Right forelimb (tissue), 1 donor: ENCODE data around the gene FBXO31.
"Not testable (repeated sequence)": the region's sequence is repeated elsewhere in the genome, so short reads cannot be mapped to it uniquely, and the experiment has no call there.

Experiments
- DNase-seq: peaks from one replicate; pipeline ENCODE4 v3.0.0-alpha.2; 2018

Gene FBXO31

GRCh38 chr16:87342978-87343752 lies 40.4 kb downstream of the FBXO31 start:
- no peak for DNase-seq

DNA sequence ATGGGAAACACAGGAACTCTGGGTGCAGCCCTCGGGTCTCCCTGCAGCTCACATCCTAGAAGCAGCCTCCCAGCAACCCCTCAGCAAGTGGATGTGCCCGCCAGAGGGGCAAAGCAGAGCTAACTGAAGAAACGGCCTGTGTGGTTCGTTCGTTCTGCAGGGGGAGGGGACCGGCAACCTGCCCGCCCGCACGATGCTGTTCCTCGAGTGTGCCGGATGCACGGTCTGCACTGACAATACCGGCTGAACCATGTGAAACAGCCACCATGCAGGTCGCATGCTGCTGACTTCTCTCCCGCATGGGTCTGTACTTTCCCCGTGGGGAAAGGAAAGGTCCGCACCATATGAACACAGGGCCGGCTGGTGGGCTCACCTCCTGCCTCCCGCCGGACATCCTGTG lies 41.1 kb downstream of the FBXO31 start:
- DNase-seq, result no peak

GRCh38 chr16:87340198-87340597 lies 43.4 kb downstream of the FBXO31 start:
- no peak for DNase-seq

DNA sequence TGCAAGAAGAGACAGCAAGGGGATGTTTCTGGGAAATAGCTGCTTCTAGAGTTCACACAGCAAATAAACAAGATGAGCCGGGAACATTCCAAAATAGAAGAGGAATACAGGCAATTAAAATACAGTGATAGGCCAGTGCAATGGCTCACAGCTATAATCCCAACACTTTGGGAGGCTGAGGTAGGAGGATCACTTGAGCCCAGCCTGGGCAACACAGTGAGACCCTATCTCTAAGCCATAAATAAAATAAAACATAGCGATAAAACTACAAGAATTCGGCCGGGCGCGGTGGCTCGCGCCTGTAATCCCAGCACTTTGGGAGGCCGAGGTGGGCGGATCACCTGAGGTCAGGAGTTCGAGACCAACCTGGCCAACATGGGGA lies 43.9 kb downstream of the FBXO31 start:
- DNase-seq, result not testable (repeated sequence)

DNA sequence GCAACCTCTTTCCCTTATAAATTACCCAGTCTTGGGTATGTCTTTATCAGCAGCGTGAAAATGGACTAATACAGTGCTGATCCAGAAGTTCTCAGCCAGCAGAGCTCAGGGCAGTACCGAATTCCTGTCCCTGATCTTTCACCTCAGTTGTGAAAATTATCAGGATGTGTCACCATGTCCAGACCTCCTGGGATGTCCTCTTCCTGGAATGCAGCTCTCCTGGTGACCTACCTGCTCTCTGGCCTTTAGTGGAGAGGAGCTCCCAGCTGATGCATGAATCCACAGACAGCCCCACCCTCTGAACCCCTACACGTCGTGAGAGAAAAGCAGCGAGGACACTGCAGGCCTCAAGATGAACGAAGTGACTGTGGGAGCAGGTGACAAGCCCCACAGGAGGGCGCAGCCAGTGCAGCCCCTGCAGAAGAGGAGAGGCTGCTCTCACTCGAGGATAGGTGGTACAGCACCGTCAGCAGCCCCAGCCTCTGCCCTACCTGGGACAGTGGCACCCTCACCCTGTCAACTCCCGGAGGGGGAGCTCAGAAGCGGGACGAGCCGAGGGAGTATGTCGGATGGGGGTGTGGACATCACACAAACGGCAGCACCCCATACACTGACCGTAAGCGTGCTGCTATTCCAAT lies 44.4 kb downstream of the FBXO31 start:
- DNase-seq, result no peak

DNA sequence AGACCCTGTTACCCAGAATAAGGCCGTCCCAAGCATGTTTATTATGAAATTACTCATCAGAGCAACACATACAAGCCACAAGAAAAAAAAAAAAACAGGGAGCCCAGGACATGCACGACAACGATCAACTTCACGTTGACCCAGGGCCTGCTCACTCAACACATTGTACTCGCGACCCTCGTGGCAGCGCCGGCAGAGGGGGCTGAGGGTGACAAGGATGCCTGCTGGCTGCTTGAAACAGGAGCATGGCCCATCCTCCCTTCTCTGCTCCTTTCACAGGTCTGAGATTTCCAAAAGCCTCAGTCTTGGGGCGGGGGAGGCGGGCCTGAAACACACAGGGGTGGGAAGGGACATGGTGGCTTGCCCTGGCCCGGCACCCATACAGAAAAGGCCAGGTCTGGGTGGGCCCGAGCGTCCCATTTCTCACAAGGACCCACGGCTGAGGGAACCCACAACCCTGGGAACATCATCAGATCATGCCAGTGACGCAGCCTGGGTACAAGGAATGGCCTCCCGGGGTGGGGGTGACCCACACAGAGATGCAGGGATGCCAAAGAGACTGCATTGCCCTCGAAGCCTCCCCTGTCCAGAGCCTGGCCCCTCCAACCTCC lies 45.3 kb downstream of the FBXO31 start:
- DNase-seq, result no peak

GRCh38 chr16:87337262-87337771 lies 46.3 kb downstream of the FBXO31 start:
- no peak for DNase-seq

- no peak for DNase-seq
Measured at GRCh38 chr16:87336434-87337240, 46.9 kb downstream of the FBXO31 start.

DNA sequence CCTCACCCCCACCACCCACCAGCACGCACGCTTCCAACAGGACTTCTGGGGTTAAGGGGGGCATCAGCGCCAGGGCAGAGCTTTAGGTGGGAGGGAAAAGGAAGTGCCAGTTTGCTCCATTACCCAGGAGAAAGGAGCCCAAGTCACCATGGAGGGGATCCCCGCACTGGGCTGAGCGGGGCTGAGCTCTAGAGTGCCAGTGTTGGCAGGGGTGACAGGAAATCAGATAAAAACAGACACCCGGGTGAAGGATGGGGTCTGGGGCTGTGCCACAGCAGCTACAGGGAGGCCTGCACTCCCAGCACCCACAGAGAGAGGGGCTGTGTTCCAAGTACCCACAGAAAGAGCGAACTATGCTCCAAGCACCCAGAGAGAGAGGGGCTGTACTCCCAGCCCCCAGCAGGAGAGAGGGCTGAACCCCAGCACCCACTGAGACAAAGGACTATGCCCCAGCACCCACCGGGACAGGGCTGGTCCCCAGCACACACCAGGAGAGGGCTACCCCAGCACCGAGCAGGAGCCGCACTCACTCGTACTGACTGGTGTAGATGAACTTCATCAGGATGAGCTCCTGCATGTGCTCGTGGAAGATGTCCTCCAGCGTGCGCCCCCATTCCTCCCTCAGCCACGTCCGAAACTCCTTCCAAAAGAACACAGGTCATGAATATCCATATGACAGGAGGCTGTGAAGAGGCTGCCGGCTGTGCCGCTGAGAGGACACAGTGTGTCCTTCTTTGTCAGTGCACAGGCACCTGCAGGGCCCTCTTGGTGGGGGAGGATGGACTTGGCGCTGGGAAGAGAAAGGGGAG lies 47.7 kb downstream of the FBXO31 start:
- DNase-seq, result no peak

- DNase-seq, result no peak
Measured at GRCh38 chr16:87334651-87335624, 48.6 kb downstream of the FBXO31 start.

DNA sequence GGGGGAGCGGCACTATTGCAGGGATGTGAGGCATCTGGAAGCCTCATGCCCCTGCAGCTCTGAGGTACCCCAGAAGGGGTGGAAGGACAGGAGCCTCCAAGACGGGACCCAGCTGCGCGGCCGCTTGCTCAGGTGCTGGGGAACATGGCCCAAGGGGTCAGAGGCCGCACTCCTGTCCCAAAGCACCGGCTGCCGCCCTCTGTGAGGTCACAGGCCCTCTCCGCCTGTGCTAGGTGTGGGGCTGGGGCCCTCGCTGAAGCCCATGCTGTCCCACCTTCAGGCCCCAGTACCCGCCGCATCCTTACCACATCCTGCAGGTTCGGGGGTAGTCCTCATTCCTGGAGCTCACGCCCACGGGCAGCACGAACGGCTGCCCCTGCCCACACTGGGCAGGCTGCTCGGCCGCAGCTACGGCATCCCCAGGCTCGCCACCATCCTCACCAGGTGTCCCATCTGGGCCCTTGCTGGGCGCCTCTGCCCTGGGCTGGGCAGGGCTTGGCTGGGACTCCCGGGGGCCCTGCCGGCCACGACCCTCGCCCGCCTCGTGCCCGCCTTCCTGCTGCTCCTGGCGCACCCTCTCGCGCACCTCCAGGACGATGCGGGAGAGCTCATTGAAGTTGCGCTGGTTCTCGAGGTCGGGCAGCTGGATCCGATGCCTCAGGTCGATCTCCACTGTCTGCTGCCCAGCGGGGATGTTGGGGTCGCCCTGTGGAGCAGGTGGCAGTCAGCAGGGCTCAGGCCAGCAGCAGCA lies 49.8 kb downstream of the FBXO31 start:
- no peak for DNase-seq

DNA sequence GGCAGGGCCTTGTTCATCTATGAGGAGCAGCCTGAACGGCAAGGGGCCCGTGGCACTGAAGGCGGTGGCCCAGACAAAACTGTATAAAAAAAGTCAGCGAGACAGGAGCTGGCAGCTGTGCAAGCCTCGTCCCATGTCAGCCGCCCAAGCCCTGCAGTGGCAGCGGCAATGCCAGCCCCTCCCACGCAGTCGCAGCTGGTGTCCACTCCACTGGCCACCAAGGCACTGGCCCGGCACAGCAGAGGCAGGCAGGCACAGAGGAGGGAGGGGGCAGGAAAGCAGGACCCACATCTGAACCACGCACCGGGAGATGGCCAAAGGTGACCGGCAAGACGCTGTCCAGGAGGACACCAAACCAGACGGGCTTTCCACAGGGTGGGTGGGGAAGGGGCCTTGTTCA lies 50.5 kb downstream of the FBXO31 start:
- DNase-seq, result no peak

GRCh38 chr16:87332150-87332549 lies 51.4 kb downstream of the FBXO31 start:
- DNase-seq, result no peak

DNA sequence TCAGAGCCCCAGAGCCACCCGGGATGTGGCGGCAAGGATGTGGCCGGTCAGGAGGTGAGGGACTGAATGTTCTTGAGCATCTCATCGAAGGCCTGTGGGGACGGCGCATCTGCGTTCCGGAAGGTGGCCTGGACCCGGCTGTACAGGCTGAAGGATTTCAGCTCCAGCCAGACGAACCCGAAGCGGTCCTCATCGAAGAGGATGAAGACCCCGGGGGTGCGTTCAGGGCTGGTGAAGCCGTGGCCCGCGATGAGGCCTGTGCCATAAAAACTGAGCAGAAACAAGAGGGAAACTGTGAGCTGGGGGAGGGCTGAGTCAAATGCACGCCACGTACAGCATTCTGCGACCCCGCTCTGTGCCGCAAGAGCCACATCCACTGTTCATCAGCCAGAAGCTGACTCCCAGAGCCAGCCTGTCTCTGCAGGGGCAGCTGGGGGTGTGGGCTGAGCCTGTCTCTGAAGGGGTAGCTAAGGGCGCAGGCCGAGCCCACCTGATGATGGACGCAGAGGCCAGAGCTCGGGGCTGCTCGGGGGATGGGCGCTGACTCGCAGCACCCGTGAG lies 52.3 kb downstream of the FBXO31 start:
- no peak for DNase-seq

DNA sequence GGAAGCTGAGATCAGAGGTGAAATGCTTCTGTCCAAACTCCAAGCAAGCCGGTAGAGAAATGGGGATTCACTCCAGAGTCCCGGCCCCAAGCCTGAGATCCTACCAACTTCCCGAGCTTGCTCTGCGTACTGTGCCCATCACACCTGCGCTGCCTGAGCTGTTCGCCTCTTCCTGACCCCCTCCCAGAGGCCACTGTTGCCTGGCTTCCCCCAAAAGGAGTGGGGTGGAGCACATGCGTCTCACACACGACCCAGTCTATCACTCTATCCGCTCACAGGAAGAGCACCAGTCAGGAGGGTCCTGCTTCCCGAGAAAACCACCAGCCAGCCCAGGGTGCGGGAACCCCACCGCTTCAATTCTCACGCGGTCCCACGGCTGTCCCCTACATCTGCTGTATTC lies 52.9 kb downstream of the FBXO31 start:
- DNase-seq, result no peak

DNA sequence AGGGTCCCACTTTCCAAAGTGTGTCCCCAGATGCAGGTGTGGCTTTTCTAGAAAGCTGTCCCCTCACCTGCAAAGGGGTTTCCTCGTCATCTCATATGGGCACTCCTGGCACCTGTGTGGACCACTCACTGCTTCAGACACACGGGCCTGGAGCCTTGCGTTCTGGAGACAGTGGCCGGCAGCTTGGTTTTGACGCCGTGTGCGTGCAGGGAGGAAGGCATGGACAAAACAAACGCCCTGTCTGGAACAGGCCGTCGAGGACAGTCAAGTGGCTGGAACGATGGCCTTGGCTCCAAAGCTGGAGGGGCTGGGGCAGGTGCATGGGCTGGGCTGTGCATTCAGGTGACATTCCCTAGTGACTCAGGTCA lies 53.3 kb downstream of the FBXO31 start:
- DNase-seq, result no peak

DNA sequence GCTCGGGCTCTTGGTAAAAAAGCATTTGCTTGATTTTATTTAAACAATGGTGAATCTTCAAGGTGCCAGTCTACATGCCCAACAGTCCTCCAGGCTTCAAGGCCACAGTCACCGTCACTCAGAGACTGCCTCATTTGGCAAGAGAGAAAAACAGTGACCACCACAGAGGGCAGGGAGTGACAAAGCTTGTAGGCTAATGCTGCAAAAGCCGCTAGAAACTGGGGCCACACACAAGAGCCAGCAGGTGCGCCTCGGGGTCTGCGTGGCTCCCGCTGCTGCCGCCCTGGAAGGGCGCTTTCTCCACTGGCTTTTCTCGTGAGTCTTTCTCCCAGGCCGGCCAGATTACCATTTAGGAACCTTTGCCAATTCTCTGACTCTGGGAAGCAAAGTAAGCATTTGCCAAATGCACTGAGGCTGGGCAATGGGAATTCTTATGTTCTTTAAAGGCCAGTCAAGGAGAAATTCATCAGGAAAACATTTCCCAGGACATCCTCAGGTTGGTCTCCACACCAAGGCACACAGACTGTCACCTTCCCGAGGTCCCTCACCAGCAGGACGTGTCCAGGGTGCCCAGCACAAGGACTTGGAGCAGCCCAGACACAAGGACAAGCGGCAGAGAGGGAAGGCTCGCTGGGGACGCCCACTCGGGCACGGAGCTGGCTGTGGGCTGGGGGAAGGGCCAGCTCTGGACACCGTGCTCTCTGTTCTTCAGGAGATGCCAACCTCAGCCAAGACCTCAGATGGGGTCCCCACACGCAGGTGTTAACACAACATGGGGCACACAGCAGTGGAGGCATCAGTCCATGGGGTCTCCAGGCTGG lies 53.9 kb downstream of the FBXO31 start:
- no peak for DNase-seq

- DNase-seq, result no peak
Measured at GRCh38 chr16:87328846-87329245, 54.7 kb downstream of the FBXO31 start.
